A673 (cell line): ENCODE data around the gene SIGLEC7. TPM values are rescaled to one million over a fixed set of nuclear protein-coding genes. Genes with fewer than 3 reads are reported as not detected.

Experiments used
- Bru-seq: library from RNA; stranded (reverse); fragments of 400-500 nt; gene quantifications from one replicate; lab custom pipeline; 2021; lab: Mats Ljungman, UMichigan
- BruChase-seq, 2 experiments: library from RNA; stranded (reverse); fragments of 400-500 nt; gene quantifications; one replicate each; lab custom pipeline; 2021; lab: Mats Ljungman, UMichigan
- BruUV-seq: library from RNA; stranded (reverse); fragments of 400-500 nt; replicated peaks from 2 replicates; lab custom pipeline; 2021; lab: Mats Ljungman, UMichigan
- CTCF ChIA-PET: fragments of 300-600 bp; sonication (Branson Sonifier 250); formaldehyde crosslinking; loops from one replicate; lab custom pipeline; 2022; ENCODE audit warnings: antibody characterized with exemption; lab: Charles Lee
- POLR2A ChIA-PET: fragments of 300-600 bp; sonication (Branson Sonifier 250); formaldehyde crosslinking; loops from one replicate; lab custom pipeline; 2022; ENCODE audit warnings: antibody characterized with exemption; ENCODE audit not compliant: low non-redundant PET; lab: Charles Lee
- DNase-seq: peaks from one replicate; pipeline ENCODE4 v3.0.0-alpha.2; 2015; ENCODE audit warnings: low spot score
- H3K27ac ChIP-seq: fragments of 200-600 bp; sonication (generic); 2 replicates; pipeline ENCODE4 v1.5.1; 2016; ENCODE audit warnings: mixed run types, low read depth, mild to moderate bottlenecking, mixed read lengths, antibody characterized with exemption, low read length; ENCODE audit not compliant: poor library complexity, severe bottlenecking
- H3K27me3 ChIP-seq: fragments of 200-600 bp; sonication (generic); replicated peaks from 2 replicates; pipeline ENCODE4 v1.6.1; 2017; ENCODE audit warnings: mixed run types, low read depth, mild to moderate bottlenecking, mixed read lengths, antibody characterized with exemption, low read length; ENCODE audit not compliant: insufficient read depth, poor library complexity
- H3K36me3 ChIP-seq: fragments of 200-600 bp; sonication (generic); 2 replicates; pipeline ENCODE4 v1.6.1; 2016; ENCODE audit warnings: mixed run types, mild to moderate bottlenecking, mixed read lengths, antibody characterized with exemption, low read length; ENCODE audit not compliant: insufficient read depth, poor library complexity, severe bottlenecking
- H3K4me1 ChIP-seq: fragments of 200-600 bp; sonication (generic); 2 replicates; pipeline ENCODE4 v1.6.1; 2017; ENCODE audit warnings: mixed run types, mild to moderate bottlenecking, mixed read lengths, antibody characterized with exemption, low read length; ENCODE audit not compliant: insufficient read depth, poor library complexity, severe bottlenecking
- H3K4me3 ChIP-seq: fragments of 200-600 bp; sonication (generic); 2 replicates; pipeline ENCODE4 v1.5.1; 2016; ENCODE audit warnings: low read depth, mixed run types, mild to moderate bottlenecking, mixed read lengths, low read length; ENCODE audit not compliant: poor library complexity, severe bottlenecking
- H3K9me3 ChIP-seq: fragments of 200-600 bp; sonication (generic); 2 replicates; pipeline ENCODE4 v1.6.1; 2016; ENCODE audit warnings: mixed run types, low read depth, mild to moderate bottlenecking, mixed read lengths, antibody characterized with exemption, low read length; ENCODE audit not compliant: poor library complexity, severe bottlenecking
- CTCF ChIP-seq: fragments of 300-800, 200-600 bp; sonication (generic); conservative IDR thresholded peaks from 2 replicates; pipeline ENCODE4 v1.5.1; 2017; ENCODE audit warnings: low read depth, mild to moderate bottlenecking, antibody characterized with exemption, low read length, moderate library complexity, mixed read lengths
- EZH2 ChIP-seq: fragments of 200-600 bp; sonication (generic); IDR thresholded peaks from 2 replicates; pipeline ENCODE4 v1.6.1; 2017; ENCODE audit warnings: borderline replicate concordance, low read depth, mild to moderate bottlenecking, mixed read lengths, antibody characterized with exemption, low read length; ENCODE audit not compliant: poor library complexity, severe bottlenecking
- intact Hi-C: fragments of 100-400 bp; cut with micrococcal nuclease; formaldehyde crosslinking; loops from one replicate; pipeline ENCODE4 v1.10.0; 2022; ENCODE audit not compliant: unreplicated experiment
- long read RNA-seq: library from polyadenylated mRNA; stranded (forward); transcript quantifications from one replicate; pipeline ENCODE4 v2.0.0, GENCODE V29; 2022
- total RNA-seq: library from RNA; stranded (reverse); gene quantifications from 2 replicates; pipeline ENCODE4 v1.2.3, GENCODE V29; 2021

The SIGLEC7 gene
- not detected in 2 replicates for total RNA-seq
- not detected for Bru-seq, nascent RNA
- not detected for BruChase-seq, experiment 1, labeled RNA remaining after a 2-hour chase
- BruChase-seq, experiment 2, labeled RNA remaining after a 6-hour chase, result not detected
- long read RNA-seq, result 0 reads

GRCh38 chr19:51142119-51142518 lies at the start of gene SIGLEC7:
SIGLEC7 (plus strand) TSS chr19:51142301; CDS start chr19:51142370, 69 bp downstream.
- TF ChIP-seq EZH2 (no peak), CTCF (no peak)
- no peak within 1 kb of the TSS for H3K27ac ChIP-seq
- H3K4me3 ChIP-seq, result no peak within 1 kb of the TSS
- H3K9me3 ChIP-seq, result no peaks in the 10 kb centered on the region
- intact Hi-C loops, result no loop called here
- ChIA-PET POLR2A (no interaction called here), CTCF (no interaction called here)
- H3K27me3 ChIP-seq, result peaks cover 27% of the 10 kb centered on the region
- H3K4me1 ChIP-seq, result no peaks in the 10 kb centered on the region
- no peak for DNase-seq
- no peaks in the 10 kb centered on the region for H3K36me3 ChIP-seq
- no TSS peak for BruUV-seq

- TF ChIP-seq EZH2 (no peak), CTCF (no peak)
- intact Hi-C loops, result loop anchor here (10.0 kb wide), 1 partner anchor 168 kb away; no protein-coding TSS in a partner anchor
- BruUV-seq, result no TSS peak
- DNase-seq, result no peak
- H3K27ac ChIP-seq, result no peak overlapping the region
- ChIA-PET POLR2A (no interaction called here), CTCF (interaction anchor here (0.6 kb wide), 1 partner anchor 162 kb away, joined by 6 read pairs; no protein-coding TSS in a partner anchor)
- H3K36me3 ChIP-seq, result no peaks in the 10 kb centered on the region
- no peak overlapping the region for H3K4me3 ChIP-seq
- H3K9me3 ChIP-seq, result no peaks in the 10 kb centered on the region
- H3K27me3 ChIP-seq, result no peaks in the 10 kb centered on the region
- no peaks in the 10 kb centered on the region for H3K4me1 ChIP-seq
Observed at GRCh38 chr19:51093101-51093500, 49.0 kb upstream of the SIGLEC7 start.

GRCh38 chr19:51093510-51094345 lies 48.4 kb upstream of the SIGLEC7 start:
- Histone ChIP-seq H3K4me1 (no peaks in the 10 kb centered on the region), H3K27ac (no peak overlapping the region), H3K9me3 (no peaks in the 10 kb centered on the region), H3K36me3 (no peaks in the 10 kb centered on the region), H3K27me3 (no peaks in the 10 kb centered on the region), H3K4me3 (no peak overlapping the region)
- TF ChIP-seq CTCF, result no peak
- no peak for TF ChIP-seq EZH2
- BruUV-seq, result no TSS peak
- no peak for DNase-seq
- POLR2A ChIA-PET, result no interaction called here
- CTCF ChIA-PET, result interaction anchor here (0.6 kb wide), 1 partner anchor 163 kb away, joined by 6 read pairs; no protein-coding TSS in a partner anchor
- intact Hi-C loops, result loop anchor here (1.0 to 10.0 kb wide), 2 partner anchors 72 to 169 kb away; no protein-coding TSS in a partner anchor
